MM.1S (cell line): Measurements from ENCODE around the gene SCGN.

Source experiments
- DNase-seq: peaks from one replicate; pipeline ENCODE4 v3.0.0-alpha.2; 2015
- H2AFZ ChIP-seq: fragments of 300-600 bp; sonication (generic); 2 replicates; pipeline ENCODE4 v1.6.0; 2016; ENCODE audit warnings: antibody characterized with exemption, low read length
- H3F3A ChIP-seq: fragments of 300-600 bp; sonication (generic); 2 replicates; pipeline ENCODE4 v1.6.1; 2016; ENCODE audit warnings: mild to moderate bottlenecking, antibody characterized with exemption, low read length, moderate library complexity, mixed read lengths; ENCODE audit not compliant: insufficient read depth
- H3K27ac ChIP-seq: fragments of 300-600 bp; sonication (generic); 2 replicates; pipeline ENCODE4 v1.5.1; 2016; ENCODE audit warnings: mild to moderate bottlenecking, low read length
- H3K27me3 ChIP-seq: fragments of 300-600 bp; sonication (generic); replicated peaks from 2 replicates; pipeline ENCODE4 v1.6.0; 2016; ENCODE audit warnings: low read length; ENCODE audit not compliant: insufficient read depth
- H3K36me3 ChIP-seq: fragments of 300-600 bp; sonication (generic); replicated peaks from 2 replicates; pipeline ENCODE4 v1.6.1; 2016; ENCODE audit warnings: mild to moderate bottlenecking, low read length, mixed read lengths; ENCODE audit not compliant: insufficient read depth
- H3K4me1 ChIP-seq: fragments of 300-600 bp; sonication (generic); 2 replicates; pipeline ENCODE4 v1.6.1; 2016; ENCODE audit warnings: low read length, mixed read lengths
- H3K4me2 ChIP-seq: fragments of 300-600 bp; sonication (generic); 2 replicates; pipeline ENCODE4 v1.6.0; 2016; ENCODE audit warnings: low read depth, low read length
- H3K4me3 ChIP-seq: fragments of 300-600 bp; sonication (generic); 2 replicates; pipeline ENCODE4 v1.5.1; 2016; ENCODE audit warnings: low read length, mixed read lengths
- H3K79me2 ChIP-seq: fragments of 300-600 bp; sonication (generic); 2 replicates; pipeline ENCODE4 v1.6.1; 2016; ENCODE audit warnings: mixed run types, low read length, mixed read lengths
- H3K9ac ChIP-seq: fragments of 300-600 bp; sonication (generic); 2 replicates; pipeline ENCODE4 v1.6.1; 2016; ENCODE audit warnings: low read length, mixed read lengths
- H3K9me2 ChIP-seq: fragments of 300-600 bp; sonication (generic); replicated peaks from 2 replicates; pipeline ENCODE4 v1.6.1; 2016; ENCODE audit warnings: mild to moderate bottlenecking, low read length, mixed read lengths; ENCODE audit not compliant: insufficient read depth
- H3K9me3 ChIP-seq: fragments of 300-600 bp; sonication (generic); replicated peaks from 2 replicates; pipeline ENCODE4 v1.6.1; 2016; ENCODE audit warnings: mild to moderate bottlenecking, low read length, mixed read lengths; ENCODE audit not compliant: insufficient read depth
- H4K20me1 ChIP-seq: fragments of 300-600 bp; sonication (generic); 2 replicates; pipeline ENCODE4 v1.6.1; 2016; ENCODE audit warnings: mild to moderate bottlenecking, low read length, moderate library complexity, mixed read lengths; ENCODE audit not compliant: insufficient read depth
- EZH2 ChIP-seq: fragments of 300-600 bp; sonication (generic); optimal IDR thresholded peaks from 2 replicates; pipeline ENCODE3; 2017; ENCODE audit warnings: low read depth, mild to moderate bottlenecking, antibody characterized with exemption, low read length, mixed read lengths
- EZH2phosphoT487 ChIP-seq: fragments of 300-600 bp; sonication (generic); IDR thresholded peaks from 2 replicates; pipeline ENCODE4 v1.6.1; 2018; ENCODE audit warnings: antibody characterized with exemption, low read length
- TF ChIP-seq, protein P1 (sequence below): fragments of 300-600 bp; sonication (generic); IDR thresholded peaks from 2 replicates; pipeline ENCODE4 v1.5.1; 2016; ENCODE audit warnings: antibody characterized with exemption, low read length, mixed read lengths

The SCGN gene

DNA sequence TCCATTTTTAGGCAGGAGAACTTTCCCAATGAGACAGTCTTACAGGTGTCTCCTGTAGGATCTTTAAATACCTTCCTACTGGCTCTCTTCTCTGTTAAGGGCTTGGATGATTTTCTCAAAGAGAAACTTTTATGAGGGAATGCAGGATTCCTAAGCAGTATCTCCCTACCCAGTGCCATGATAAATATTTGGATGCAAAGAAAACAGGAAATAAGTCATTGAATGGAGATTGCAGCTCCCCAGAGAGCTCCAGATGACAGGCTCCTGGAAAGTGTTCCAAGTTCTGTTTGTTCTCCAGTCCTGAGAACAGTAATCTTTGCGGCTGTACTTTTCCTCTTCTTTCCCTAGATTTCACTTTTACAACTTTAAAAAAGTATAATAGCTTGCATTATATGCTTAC lies 2.4 kb upstream of the SCGN start:
- Histone ChIP-seq H3K4me2 (no peak overlapping the region), H3K79me2 (no peaks in the 10 kb centered on the region), H3K9me2 (no peaks in the 10 kb centered on the region), H3K4me1 (no peaks in the 10 kb centered on the region), H3K4me3 (no peak overlapping the region), H3K27me3 (no peaks in the 10 kb centered on the region), H2AFZ (no peak overlapping the region), H3K36me3 (no peaks in the 10 kb centered on the region), H3K27ac (no peak overlapping the region), H3F3A (no peaks in the 10 kb centered on the region), H3K9me3 (no peaks in the 10 kb centered on the region), H4K20me1 (no peaks in the 10 kb centered on the region), H3K9ac (no peak overlapping the region)
- no peak for TF ChIP-seq EZH2phosphoT487
- no peak for DNase-seq

DNA sequence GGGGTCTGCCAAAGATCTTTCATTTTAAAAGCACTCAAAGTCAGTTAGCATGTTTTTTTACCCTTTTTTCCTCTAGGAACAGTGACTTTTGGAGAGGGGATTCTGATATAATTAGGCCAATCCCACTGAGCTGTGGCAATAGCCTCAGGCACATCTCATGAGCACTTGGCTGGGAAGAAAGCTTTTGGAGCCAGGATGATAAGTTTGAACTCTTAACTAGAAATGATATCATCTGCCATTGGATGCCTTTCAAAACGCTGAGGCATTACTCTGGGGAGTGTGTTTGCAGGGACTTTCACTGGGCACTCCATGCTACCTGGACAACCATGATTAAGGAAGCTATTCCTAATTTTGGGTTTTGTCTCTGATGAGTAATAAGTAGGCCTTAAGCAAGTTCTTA lies 3.7 kb downstream of the SCGN start:
- Histone ChIP-seq H3K27ac (no peak overlapping the region), H3K9ac (no peak overlapping the region), H3K79me2 (no peaks in the 10 kb centered on the region), H3K4me2 (no peak overlapping the region), H3K9me2 (no peaks in the 10 kb centered on the region), H3K36me3 (no peaks in the 10 kb centered on the region), H3F3A (no peaks in the 10 kb centered on the region), H3K9me3 (no peaks in the 10 kb centered on the region), H3K4me3 (no peak overlapping the region), H2AFZ (no peak overlapping the region), H3K4me1 (no peaks in the 10 kb centered on the region), H4K20me1 (no peaks in the 10 kb centered on the region), H3K27me3 (no peaks in the 10 kb centered on the region)
- DNase-seq: no peak
- TF ChIP-seq, protein P1, sequence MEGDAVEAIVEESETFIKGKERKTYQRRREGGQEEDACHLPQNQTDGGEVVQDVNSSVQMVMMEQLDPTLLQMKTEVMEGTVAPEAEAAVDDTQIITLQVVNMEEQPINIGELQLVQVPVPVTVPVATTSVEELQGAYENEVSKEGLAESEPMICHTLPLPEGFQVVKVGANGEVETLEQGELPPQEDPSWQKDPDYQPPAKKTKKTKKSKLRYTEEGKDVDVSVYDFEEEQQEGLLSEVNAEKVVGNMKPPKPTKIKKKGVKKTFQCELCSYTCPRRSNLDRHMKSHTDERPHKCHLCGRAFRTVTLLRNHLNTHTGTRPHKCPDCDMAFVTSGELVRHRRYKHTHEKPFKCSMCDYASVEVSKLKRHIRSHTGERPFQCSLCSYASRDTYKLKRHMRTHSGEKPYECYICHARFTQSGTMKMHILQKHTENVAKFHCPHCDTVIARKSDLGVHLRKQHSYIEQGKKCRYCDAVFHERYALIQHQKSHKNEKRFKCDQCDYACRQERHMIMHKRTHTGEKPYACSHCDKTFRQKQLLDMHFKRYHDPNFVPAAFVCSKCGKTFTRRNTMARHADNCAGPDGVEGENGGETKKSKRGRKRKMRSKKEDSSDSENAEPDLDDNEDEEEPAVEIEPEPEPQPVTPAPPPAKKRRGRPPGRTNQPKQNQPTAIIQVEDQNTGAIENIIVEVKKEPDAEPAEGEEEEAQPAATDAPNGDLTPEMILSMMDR: no peak
- TF ChIP-seq EZH2phosphoT487 (no peak), EZH2 (no peak)

DNA sequence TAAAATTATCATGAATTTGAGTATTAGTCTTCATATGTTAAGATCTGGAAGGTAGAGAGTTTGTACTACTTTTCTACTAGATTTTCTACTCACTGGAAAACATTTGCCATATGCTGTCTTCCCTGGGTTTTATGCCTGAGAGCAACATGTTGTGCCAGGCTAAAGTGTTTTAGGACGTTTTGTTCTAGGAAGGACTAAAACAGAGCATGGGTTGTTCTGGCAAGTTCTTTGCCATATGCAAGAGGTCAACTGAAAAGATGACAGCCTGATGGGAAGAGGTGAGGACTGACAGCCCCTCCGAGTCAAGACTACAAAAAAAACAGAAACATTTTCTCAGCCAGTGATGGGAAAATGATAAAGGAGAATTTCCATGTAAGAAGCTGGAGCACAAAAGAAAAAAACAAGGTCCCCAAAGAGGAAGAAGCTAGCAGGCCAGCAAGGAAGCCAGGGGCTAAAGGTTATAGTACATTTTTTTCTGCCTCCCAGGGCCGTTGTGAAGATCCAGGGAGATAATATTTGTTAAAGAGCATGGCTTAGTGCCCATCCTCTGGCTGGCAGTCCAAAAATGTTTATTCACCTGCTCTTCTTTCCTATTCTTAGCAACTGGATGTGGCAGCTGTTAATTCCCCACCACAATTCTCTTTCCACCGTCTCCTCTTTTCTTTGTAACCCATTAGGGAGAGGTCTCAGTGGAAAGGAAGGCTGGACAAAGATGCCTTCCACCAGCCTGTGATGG lies 7.8 kb downstream of the SCGN start:
- no peaks in the 10 kb centered on the region for H3K79me2 ChIP-seq
- no peaks in the 10 kb centered on the region for H3K9me3 ChIP-seq
- H3K4me3 ChIP-seq: no peak overlapping the region
- no peaks in the 10 kb centered on the region for H3K4me1 ChIP-seq
- H3K27ac ChIP-seq: no peak overlapping the region
- DNase-seq: no peak
- no peaks in the 10 kb centered on the region for H3K27me3 ChIP-seq
- H2AFZ ChIP-seq: no peak overlapping the region
- H4K20me1 ChIP-seq: no peaks in the 10 kb centered on the region
- no peaks in the 10 kb centered on the region for H3K36me3 ChIP-seq
- no peak overlapping the region for H3K4me2 ChIP-seq
- TF ChIP-seq EZH2: no peak
- no peak for TF ChIP-seq EZH2phosphoT487
- TF ChIP-seq, protein P1: no peak
- no peaks in the 10 kb centered on the region for H3K9me2 ChIP-seq
- no peak overlapping the region for H3K9ac ChIP-seq
- no peaks in the 10 kb centered on the region for H3F3A ChIP-seq

DNA sequence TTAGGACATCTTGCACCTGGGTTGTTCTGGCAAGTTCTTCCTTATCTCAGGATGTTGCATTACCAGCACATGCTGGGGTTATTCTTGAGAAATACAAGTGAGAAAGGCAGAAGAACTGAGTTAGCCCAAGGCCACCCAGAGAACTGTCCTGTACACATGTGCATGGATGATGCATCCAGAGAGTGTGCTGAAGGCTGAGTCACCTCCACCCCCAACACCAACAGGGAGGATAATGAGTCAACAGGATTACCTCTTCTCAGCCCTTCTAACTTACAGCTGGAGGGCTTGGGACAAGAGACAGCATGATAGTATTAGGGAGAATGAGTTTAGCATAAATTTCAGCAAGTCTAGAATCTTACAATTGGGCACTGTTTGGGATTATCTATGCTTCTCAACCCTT lies 8.5 kb downstream of the SCGN start:
- Histone ChIP-seq H3K4me3 (no peak overlapping the region), H3K4me1 (no peaks in the 10 kb centered on the region), H2AFZ (no peak overlapping the region), H3K4me2 (no peak overlapping the region), H3K36me3 (no peaks in the 10 kb centered on the region), H4K20me1 (no peaks in the 10 kb centered on the region), H3K9me3 (no peaks in the 10 kb centered on the region), H3F3A (no peaks in the 10 kb centered on the region), H3K9ac (no peak overlapping the region), H3K79me2 (no peaks in the 10 kb centered on the region), H3K27me3 (no peaks in the 10 kb centered on the region), H3K9me2 (no peaks in the 10 kb centered on the region), H3K27ac (no peak overlapping the region)
- TF ChIP-seq, protein P1: no peak
- TF ChIP-seq EZH2phosphoT487: no peak
- TF ChIP-seq EZH2: no peak
- no peak for DNase-seq
